Stimulated activated CD8-positive, alpha-beta memory T cell treated with anti-CD3 and anti-CD28 coated beads, Interleukin-7, amount 100 ng/mL, for 1 hour (primary cell): Measurements from ENCODE around the gene CXADR.

ENCODE experiments used
- DNase-seq, 2 donors: peaks; one replicate each; pipeline ENCODE4 v3.0.0-alpha.2; 2020; ENCODE audit warnings: low read depth in 2 of 2

Gene CXADR

DNA sequence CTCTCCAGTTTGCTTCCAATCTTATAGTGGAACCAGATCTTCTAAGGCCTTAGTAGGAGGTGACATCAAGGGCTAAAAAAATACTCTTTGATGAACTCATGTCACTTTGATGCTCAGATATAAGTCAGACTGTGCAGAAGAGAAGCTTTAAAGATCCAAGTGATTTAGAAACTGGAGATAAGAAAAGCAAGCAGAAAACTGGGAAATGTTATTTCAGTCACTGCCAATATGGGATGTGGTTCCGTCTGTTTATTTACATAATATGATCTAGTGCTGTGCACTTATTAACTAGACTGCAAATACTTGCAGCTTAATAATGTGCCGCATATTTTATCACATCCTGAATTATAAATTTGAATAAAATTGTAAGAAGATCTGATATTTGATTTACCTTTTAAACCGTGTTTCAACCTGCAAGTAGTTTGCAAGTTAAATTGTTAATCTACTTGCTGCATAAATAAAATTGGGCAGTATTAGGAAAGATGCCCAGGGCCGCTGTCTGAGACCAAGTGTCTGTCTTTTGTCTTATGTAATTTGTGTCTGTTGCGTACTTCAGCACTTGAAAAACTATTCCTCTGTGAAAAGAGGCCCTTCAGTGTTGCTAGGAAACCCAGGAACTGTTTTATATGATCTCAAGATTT lies 29.6 kb downstream of the CXADR start:
- DNase-seq: no peak

DNA sequence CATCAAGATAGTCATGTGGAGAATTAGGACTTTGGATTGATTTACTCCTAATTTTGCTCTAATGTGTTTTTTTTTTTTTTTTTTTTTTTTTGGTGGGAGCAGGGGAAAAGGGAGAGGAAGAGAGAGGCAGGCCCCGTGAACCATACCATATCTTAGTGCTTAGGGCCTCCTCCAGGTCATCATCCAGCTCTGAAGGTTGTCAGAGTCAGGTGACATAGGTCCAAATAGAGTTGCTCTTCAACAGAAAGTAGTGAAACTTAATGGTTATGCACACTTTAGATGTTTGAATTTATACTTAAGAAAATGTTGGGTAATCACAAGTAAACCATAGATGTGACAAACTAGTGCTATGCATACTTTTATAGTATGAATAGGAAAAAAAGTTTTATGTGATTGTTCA lies 32.2 kb downstream of the CXADR start:
- no peak for DNase-seq

DNA sequence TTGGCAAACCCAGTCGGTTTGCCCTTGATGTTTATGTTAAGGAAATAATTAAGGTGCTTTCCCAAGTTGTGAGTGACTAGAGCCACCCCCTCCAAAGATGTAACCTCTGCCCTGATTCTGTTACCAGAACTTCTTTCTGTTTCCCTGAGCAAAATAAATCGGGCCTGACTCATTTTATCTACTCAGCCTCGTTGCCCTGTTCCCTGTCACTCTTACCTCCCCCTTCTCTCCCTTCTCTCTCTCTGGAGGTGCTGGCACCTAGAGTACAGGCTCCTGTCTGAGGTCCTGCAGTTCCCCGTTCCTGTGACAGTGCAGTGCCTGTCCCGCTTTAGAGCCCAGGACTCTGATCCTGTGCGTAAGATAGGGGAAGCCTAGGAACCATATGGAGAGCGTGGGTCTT lies 35.4 kb downstream of the CXADR start:
- DNase-seq: no peak

DNA sequence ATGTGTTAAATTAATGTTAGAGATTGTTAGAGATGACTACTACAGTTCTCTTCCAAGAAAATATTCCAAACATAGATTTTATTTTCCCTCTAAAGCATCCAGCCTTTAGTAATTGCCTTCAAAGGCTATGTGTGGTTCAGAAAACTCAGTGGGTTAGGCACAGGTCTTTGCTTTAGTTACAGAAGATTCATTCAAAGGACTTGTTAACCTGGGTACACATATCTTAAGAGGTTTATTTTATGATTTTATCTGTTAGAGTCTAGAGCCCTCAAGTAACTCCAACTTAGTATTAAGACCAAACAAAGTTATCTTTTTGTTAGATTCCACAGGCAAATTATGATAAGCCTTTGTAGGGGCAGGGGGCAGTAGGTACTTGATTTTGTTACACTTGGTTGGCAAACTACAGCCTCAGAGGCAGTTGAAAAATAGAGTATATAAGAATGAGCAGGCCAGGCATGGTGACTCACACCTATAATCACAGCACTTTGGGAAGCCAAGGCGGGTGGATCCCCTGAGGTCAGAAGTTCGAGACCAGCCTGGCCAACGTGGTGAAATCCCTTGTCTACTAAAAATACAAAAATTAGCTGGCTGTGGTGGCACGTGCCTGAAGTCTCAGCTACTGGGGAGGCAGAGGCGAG lies 37.9 kb downstream of the CXADR start:
- no peak for DNase-seq

DNA sequence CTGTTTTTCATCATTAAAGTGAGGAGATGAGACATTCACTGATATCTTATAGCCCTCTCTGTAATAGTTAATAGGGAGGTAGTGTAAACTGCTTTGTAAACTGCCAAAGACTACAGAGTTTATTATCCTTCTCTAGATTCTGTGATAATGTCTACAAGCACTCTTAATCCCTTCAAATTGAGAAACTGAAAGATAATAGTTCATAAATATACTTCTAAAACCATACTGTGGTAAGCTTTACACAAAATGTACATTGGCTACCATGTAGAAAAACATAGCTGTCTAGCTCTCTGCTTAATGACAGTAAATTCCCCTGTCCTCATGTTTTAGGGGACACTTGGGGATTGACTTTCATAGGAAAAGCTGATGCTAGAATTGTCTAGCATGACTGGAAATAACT lies 39.6 kb downstream of the CXADR start:
- DNase-seq: no peak

DNA sequence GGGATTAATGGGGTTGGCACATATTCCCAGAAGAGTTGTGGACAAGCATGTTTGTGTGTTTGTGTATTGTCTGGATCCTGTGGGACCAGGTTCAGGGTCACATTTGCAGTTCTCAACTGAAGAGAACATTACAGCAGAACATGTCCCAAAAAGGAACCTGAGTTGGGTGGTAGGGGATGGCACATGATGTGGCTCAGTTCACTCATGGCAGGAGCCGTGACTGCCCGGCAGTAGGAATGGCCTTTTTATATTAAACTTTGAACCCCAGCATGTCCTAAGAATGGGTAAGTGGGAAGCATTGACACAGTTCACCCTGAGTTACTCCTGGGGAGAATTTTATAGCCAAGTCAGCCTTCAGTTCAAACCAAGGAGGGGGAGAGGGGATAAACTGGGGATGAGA lies 41.3 kb downstream of the CXADR start:
- DNase-seq: no peak

DNA sequence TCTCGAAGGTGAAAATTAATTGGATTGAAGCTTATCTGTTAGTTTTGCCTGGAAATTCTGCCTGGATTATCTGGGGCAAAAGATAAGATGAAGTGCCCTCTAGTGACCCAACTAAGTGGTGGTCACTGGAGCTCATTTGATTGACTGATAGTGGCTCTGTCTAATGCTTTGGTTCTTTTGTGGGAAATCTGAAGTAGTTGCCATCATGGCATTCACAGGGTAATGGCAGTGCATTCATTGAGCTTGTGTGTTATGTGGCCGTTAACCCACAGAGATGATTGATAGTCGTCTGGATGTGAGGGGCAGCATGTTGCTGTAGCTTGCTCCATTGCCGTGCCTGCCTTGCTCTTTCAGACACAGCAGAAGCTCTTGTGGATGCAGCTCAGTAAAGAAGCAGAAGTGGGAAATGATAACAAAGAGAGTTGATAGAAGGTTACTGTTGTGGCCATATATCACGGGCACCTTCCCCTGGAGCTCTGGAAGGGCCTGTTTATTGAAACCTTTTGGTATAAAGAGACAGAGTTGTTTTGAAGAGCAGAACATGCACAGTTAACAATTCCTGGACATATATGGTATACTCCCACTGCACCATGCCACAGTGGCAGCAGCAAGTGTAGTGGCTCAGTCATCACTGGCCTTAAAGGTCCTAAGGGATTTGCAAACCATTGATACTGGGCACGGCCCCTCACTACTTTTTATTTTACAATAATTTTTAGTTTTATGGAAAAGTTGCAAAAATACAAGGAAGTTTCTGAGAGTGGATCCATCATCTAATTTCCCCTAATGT lies 42.0 kb downstream of the CXADR start:
- no peak for DNase-seq

DNA sequence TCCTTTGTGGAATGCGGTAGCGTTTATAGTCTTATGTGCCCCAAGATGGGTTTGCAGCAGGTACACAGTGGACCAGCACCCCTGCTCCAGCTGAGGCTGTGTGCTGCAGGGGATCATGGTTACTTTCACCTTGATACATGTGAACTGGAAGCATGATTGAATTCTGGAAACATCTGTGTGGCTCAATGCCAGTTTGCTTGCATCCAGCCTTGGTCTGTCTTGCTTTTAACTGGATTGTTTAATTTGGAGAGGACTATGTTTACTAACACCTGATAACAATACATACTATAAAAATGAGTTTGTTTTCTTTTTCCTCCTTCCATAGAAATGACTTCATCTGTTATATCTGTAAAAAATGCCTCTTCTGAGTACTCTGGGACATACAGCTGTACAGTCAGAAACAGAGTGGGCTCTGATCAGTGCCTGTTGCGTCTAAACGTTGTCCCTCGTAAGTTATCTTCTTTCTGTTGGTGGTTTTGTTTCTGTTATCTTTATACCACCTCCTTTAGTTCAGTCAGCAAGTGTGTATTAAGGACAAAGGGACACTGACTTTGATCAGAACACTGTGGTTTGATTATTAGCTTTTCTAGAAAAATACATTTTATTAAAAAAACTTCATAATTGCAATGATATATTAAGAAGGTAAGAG lies 47.7 kb downstream of the CXADR start:
- DNase-seq: no peak

DNA sequence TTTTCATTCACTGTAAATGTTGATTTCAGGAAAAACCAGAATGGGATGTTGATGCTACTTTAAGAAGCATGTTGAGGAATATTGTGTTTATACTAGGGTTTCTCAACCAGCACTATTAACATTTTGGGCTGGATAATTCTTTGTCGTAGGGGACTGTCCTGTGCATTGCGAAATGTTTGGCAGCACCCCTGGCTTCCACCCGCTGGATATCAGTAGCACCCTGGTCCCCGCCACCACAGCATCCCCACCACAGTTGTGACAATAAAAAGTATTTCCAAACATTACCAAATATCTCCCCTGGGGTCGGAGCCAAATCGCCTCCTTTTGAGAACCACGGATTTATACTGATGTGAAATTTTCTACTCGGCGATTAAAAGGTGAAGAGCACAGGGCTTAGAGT lies 57.9 kb downstream of the CXADR start:
- no peak for DNase-seq

DNA sequence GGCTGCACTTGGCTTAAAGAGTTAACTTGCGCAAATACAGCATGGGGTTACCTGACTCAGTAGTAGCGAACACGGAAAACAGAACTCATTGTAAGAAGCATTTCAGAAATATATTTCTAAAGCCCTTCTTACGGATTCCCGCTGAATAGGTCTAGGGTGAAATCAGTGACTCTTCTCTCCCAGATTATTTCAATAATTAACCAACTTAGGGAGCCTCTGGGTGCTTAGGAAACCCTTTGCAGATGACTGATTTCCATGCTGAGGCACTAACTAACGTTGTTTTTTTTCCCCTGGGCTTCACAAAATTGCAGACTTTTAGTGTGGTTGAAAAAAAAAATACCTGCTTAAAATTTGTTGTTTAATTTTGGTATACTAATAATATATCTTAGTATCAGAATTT lies 59.6 kb downstream of the CXADR start:
- DNase-seq: no peak

DNA sequence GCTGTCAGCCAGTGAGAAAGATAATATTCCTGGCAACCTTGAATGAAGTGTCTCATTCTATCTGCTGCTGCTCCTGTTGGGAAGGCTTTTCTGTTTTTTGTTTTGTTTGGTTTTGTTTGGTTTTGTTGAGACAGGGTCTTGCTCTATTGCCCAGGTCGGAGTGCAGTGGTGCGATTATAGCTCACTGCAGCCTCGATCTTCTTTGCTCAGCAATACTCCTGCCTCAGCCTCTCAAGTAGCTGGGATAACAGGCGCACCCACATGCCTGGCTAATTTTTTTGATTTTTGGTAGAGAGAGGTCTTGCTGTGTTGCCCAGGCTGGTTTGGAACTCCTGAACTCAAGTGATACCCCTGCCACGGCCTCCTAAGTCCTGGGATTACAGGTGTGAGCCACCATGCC lies 62.2 kb downstream of the CXADR start:
- DNase-seq: no peak

DNA sequence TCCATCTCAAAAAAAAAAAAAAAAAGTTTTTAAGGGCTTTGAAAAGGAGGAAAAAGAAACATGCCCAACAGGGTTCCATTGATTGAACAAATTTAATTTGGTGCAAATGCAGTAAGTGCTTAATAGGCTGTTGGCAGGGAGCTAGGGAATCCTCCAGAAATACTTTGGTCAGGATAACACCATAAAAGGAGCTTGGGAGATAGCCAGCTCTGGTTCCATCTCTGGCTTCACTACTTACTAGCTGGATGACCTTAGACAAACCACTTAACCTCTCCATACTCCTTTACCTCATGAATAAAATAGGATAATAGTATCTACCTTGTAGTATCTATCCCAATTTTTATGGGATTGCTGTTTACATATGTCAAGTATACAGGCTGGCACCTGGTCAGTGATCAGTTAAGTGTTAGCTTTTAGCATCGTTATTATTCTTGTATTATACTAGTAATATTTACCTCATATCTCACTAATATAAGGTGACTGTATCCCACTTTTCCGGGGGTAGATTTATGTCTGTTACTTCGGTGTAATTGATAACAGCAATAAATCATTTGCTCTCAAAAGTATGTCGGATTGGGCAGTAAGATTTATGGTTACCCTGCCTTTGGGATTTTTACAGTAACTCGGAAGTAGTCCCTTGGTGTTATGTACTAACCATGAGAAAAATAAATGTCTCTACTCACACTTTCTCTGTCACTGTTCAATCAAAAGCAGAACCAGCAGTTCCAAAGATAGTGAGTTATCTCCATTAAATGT lies 63.4 kb downstream of the CXADR start:
- DNase-seq: no peak

DNA sequence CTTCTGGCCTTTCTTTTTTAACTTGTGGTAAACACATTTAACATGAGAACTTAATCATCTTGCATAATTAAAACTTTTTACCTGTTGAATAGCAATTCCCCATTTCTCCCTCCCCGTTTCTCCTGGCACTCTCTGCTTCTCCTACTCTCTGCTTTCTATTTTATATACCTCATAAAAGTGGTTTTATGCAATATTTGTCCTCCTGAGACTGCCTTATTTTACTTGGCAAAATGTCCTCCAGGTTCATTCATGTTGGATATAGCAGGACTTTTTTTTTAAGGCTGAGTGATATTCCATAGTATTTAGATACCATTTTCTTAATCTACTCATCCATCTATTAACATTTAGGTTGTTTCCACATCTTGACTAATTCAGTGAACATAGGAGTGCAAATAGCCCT lies 64.9 kb downstream of the CXADR start:
- DNase-seq: no peak

DNA sequence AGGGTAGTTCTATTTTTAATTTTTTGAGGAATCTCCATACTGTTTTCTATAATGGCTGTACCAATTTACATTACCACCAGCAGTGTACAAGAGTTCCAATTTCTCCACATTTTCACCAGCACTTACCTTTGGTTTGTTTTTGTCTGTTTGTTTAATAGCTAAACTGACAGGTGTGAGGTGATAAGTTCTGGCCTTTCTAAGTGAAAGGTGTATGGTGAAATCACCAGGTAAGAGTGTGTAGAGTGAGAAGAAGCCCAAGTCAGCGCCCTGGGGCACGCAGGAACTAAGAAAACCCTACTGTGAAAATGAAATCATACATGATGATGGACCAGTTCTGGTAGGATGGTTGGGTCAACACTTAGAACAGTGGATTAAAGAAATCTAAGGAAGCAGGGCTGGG lies 65.3 kb downstream of the CXADR start:
- no peak for DNase-seq

DNA sequence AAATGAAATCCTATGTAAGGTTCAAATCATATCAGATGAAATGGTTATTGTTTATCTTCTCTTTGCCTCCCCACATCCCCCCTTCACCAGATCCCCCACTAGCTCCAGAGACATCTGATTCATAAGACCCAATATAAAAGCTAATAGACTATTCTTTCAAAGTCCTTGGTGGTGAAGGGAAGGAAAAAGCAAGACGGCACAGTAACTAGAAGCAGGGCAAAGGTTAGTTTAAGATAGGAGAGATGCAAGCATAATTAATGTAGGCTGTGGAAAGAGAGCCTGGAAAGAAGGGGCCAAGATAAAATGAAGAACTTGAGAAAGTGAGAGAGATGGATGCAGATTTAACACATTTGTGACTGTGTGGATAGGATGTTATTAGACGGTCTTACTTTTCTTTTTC lies 66.0 kb downstream of the CXADR start:
- DNase-seq: no peak

DNA sequence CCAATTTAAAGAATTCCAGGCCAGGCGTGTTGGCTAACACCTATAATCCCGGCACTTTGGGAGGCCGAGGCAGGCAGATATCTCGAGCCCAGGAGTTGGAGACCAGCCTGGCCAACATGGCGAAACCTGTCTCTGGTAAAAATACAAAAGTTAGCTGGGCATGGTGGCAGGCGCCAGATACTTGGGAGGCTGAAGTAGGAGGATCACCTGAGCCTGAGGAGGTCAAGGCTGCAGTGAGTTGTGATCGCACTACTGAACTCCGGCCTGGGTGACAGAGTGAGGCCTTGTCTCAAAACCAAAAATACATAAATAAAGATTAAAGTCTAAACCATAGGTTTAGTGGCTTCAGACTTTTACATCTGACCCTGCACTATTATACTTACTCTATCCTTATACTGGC lies 67.5 kb downstream of the CXADR start:
- DNase-seq: no peak

DNA sequence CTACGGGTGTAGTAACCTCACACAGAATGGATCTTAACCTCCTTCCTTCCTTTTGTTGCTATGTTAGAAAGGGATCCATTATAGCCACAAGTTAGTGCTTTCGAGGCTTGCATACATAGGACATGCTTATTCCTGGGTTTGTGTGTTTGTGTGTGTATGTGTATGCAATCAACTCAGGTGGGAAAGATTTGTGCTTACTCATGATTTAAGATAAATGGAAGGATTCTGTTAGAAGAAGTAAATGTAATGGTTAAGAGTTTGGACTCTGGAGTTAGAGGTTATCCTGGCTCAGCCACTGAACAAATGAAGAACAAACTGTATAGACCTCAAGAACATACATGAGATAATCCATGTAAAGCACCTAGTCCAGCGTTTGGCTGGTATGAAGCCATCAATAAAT lies 71.1 kb downstream of the CXADR start:
- no peak for DNase-seq

DNA sequence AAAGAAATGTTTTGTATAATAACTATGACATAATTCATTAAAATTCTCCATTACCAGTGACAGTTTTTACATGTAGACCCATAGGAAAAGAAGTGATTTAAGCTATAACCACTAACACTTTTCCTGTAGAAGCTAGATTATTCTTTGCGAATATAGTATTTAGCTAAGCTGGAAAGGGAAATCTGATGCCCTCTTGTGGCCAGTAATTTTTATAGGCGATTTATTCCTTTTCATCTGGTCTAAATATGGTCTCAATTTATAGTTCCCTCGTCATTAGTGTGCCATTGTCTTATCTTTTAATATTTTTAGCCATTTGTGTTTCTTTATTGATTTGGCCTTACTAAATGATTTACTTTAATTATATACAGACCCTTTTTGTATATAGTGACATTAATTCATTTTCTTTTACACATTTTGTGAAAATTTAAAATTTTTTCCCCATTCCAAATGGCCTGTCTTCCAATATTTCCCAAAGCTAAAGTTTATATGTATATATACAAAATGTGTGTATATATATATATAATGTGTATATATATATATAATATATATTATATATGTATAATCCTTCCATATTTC lies 73.1 kb downstream of the CXADR start:
- DNase-seq: no peak

DNA sequence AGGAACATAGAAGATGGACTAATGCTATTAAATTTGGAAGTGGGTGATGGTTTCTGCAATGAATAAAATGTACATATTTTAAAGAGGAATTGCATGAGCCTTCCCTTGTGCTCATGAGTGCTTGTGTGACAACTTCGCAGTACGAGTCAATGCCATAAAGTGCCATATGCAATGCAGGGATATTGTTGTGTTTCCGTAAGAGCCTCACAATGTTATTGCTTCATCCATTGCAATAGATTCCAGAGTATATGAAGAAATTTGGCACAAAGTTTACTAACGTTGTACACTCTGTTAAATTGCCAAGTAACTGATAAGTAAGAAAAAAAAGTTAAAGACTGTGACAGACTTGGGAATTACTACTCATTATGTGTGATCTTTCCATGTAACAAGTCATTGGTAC lies 77.6 kb downstream of the CXADR start:
- DNase-seq: no peak

DNA sequence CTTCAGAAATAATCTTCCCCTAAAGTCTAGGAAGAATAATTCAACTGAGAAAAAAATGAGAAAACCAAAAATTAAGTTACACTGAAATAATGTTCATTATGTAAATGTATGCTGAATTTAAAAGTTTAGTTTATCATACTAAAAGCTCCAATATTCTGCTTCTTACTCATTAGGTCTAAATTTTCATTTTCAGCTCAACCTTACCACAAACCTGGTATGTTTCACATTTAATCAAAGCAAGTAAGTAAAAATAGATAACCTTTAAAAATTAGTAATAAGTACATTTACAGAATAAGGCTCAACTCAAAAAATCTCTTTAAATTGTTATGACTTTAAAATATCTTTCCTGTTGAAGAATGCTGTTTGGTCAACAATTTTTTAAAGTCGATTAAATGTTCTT lies 84.8 kb downstream of the CXADR start:
- no peak for DNase-seq

DNA sequence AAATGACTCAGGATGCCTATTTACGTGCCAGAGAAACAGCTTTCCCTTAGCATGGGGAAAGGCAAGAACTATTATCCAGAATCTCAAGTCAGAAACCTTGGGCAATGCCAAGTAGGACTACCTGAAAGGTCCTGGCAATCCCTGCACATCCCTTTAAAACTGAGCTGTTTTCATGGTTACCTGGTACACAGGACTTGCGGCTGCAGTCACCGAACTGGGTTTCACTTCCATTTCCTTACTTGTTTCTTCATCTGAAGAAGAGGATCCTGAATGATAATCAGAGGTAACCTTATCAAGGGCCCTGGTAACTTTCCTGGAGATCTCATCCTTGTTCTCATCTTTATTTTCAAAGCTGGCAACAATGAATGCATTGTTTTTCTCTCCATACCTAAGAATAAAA lies 85.6 kb downstream of the CXADR start:
- no peak for DNase-seq

DNA sequence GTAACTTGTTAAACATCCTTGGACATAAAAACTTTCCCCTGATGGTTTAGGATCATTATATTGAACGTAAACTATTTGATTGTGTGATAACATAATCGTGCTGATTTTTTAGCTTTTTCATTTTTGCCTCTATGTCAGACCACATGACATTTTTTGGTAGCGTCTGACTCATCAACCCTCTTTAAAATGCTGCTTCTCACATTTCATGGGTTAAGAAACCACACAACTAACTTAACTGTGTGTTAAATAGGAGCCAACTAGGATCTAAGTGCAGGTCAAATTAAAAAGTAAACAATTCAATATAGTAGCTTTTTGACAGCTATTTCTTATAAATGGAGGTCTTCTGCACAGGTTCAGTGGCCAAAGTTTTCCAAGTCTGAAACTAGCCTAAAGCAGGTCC lies 90.0 kb downstream of the CXADR start:
- DNase-seq: no peak
